A549 (cell line): ENCODE data around the gene ZNF398. TPM values are rescaled to one million over a fixed set of nuclear protein-coding genes. Genes with fewer than 3 reads are reported as not detected.
A peak's percentile ranks its signal among the peaks of the same experiment; 100 is the strongest.

Experiments
- ATAC-seq, 2 experiments: fragments of 200-7000 bp in 1 of 2; fragments of >200 bp in 1 of 2; cut with Nextera tagmentation in 1 of 2; cut with Tn5 transposase in 1 of 2; 3 replicates each; pipeline versions ENCODE4 v1.8.0 to v1.9.1; 2018 to 2020; ENCODE audit warnings: mild to moderate bottlenecking in 1 of 2, moderate library complexity in 1 of 2
- CTCF ChIA-PET: fragments of 300-600 bp; sonication (Branson Sonifier 250); formaldehyde crosslinking; extraction: SDS; loops from one replicate; lab custom pipeline; 2021; ENCODE audit warnings: antibody characterized with exemption, inconsistent platforms; lab: Yijun Ruan, JAX
- POLR2A ChIA-PET: fragments of 350-600 bp; formaldehyde crosslinking; extraction: SDS; loops from one replicate; lab custom pipeline; 2021; ENCODE audit warnings: antibody characterized with exemption, inconsistent platforms; lab: Yijun Ruan, JAX
- DNase-seq, 2 experiments: peaks; one replicate each; pipeline versions ENCODE4 v3.0.0 to v3.0.0-alpha.2; 2011 to 2016; ENCODE audit warnings: low read depth in 1 of 2, low spot score in 1 of 2
- FAIRE-seq: peaks from 2 replicates; lab custom pipeline; 2011; peaks lifted over from hg19 to GRCh38; lab: Jason Lieb, UNC
- H3K27ac ChIP-seq, 2 experiments: fragments of >200 bp; sonication (Bioruptor Twin); formaldehyde crosslinking; 3 replicates each; pipeline ENCODE4 v1.5.1; 2016 to 2017
- H3K4me1 ChIP-seq: fragments of >200 bp; sonication (Bioruptor Twin); formaldehyde crosslinking; 3 replicates; pipeline ENCODE4 v1.6.1; 2016
- H3K4me2 ChIP-seq: fragments of >200 bp; sonication (Bioruptor Twin); formaldehyde crosslinking; 3 replicates; pipeline ENCODE4 v1.6.1; 2016
- H3K4me3 ChIP-seq: fragments of >200 bp; sonication (Bioruptor Twin); formaldehyde crosslinking; 3 replicates; pipeline ENCODE4 v1.5.1; 2016
- H3K9me3 ChIP-seq: fragments of >200 bp; sonication (Bioruptor Twin); formaldehyde crosslinking; 3 replicates; pipeline ENCODE4 v1.6.1; 2016
- CBX2 ChIP-seq: fragments of 200-600 bp; sonication (generic); IDR thresholded peaks from 2 replicates; pipeline ENCODE4 v1.6.1; 2016; ENCODE audit warnings: low read depth, mild to moderate bottlenecking, borderline replicate concordance
- CBX8 ChIP-seq: fragments of 200-600 bp; sonication (generic); IDR thresholded peaks from 2 replicates; pipeline ENCODE4 v1.6.1; 2016
- CEBPB ChIP-seq, 2 experiments: fragments of >200 bp in 1 of 2; sonication (Bioruptor Twin) in 1 of 2; formaldehyde crosslinking in 1 of 2; IDR thresholded peaks; 2 replicates each; pipeline ENCODE4 v1.6.1; 2012 to 2016
- CHD2 ChIP-seq: fragments of 150-350 bp; IDR thresholded peaks from 2 replicates; pipeline ENCODE4 v1.6.1; 2014; ENCODE audit warnings: low read length; ENCODE audit not compliant: partially characterized antibody
- CHD4 ChIP-seq: fragments of 200-600 bp; sonication (generic); IDR thresholded peaks from 2 replicates; pipeline ENCODE4 v1.6.1; 2016; ENCODE audit warnings: antibody characterized with exemption, mild to moderate bottlenecking, borderline replicate concordance
- ELK1 ChIP-seq: fragments of 150-350 bp; IDR thresholded peaks from 2 replicates; pipeline ENCODE4 v1.6.1; 2014; ENCODE audit warnings: low read depth, mild to moderate bottlenecking, low read length
- FOSB ChIP-seq: fragments of 250-450 bp; sonication (Bioruptor Pico); IDR thresholded peaks from 2 replicates; pipeline ENCODE4 v1.5.0; 2020; ENCODE audit warnings: mild to moderate bottlenecking, moderate library complexity
- FOSL2 ChIP-seq, 2 experiments: fragments of 450-650 bp in 1 of 2; fragments of >200 bp in 1 of 2; sonication (Bioruptor Twin) in 1 of 2; formaldehyde crosslinking; IDR thresholded peaks; 2 replicates each; pipeline versions ENCODE4 v1.5.0 to v1.6.1; 2016 to 2020; ENCODE audit warnings: mild to moderate bottlenecking in 1 of 2, moderate library complexity in 1 of 2
- FOXS1 ChIP-seq: fragments of 250-450 bp; sonication (Bioruptor Pico); IDR thresholded peaks from 2 replicates; pipeline ENCODE4 v1.5.0; 2020; ENCODE audit warnings: mild to moderate bottlenecking, moderate library complexity
- HES2 ChIP-seq: fragments of >200 bp; sonication (Bioruptor Twin); formaldehyde crosslinking; IDR thresholded peaks from 2 replicates; pipeline ENCODE4 v1.6.1; 2016
- HEYL ChIP-seq: fragments of 250-450 bp; sonication (Bioruptor Pico); IDR thresholded peaks from 2 replicates; pipeline ENCODE4 v1.8.0; 2021; ENCODE audit warnings: mild to moderate bottlenecking, moderate library complexity
- MAFK ChIP-seq: fragments of 450-650 bp; IDR thresholded peaks from 2 replicates; pipeline ENCODE4 v1.6.1; 2014; ENCODE audit not compliant: partially characterized antibody
- NFE2L2 ChIP-seq: fragments of 150-350 bp; conservative IDR thresholded peaks from 2 replicates; pipeline ENCODE4 v1.6.1; 2014; ENCODE audit warnings: low read length
- NR3C1 ChIP-seq: fragments of >200 bp; sonication (Bioruptor Twin); formaldehyde crosslinking; IDR thresholded peaks from 3 replicates; pipeline ENCODE4 v1.6.1; 2017
- POLR2AphosphoS2 ChIP-seq: conservative IDR thresholded peaks from 2 replicates; pipeline ENCODE4 v1.6.1; 2012; ENCODE audit warnings: low read length, improper control_type of control experiment, inconsistent platforms
- RCOR1 ChIP-seq: fragments of 150-350 bp; IDR thresholded peaks from 2 replicates; pipeline ENCODE4 v1.6.1; 2014; ENCODE audit warnings: antibody characterized with exemption, low read length, low read depth
- RFX5 ChIP-seq: fragments of 450-650 bp; IDR thresholded peaks from 2 replicates; pipeline ENCODE4 v1.7.1; 2014; ENCODE audit warnings: antibody characterized with exemption, mild to moderate bottlenecking, moderate library complexity
- ZC3H11A ChIP-seq: fragments of 450-650 bp; IDR thresholded peaks from 2 replicates; pipeline ENCODE4 v1.6.1; 2014; ENCODE audit warnings: antibody characterized with exemption, mild to moderate bottlenecking
- WGBS: methylation state at CpG from one replicate; pipeline ENCODE4 v1.1.6; 2017; ENCODE audit errors: missing lambda C conversion rate; 5-methylcytosine and 5-hydroxymethylcytosine counted together
- polyA plus RNA-seq, 4 experiments: library from polyadenylated mRNA; depleted of rRNA in 3 of 4; stranded (reverse); fragments of >200 nt; fragmentation: RNase III in 1 of 4; extraction: RNeasy Plus Mini Kit Qiagen cat#74134 plus additional on column Dnase treatment in 1 of 4; gene quantifications; 2 replicates in 3 of 4; 3 replicates in 1 of 4; pipeline ENCODE4 v1.2.3, GENCODE V29; 2011 to 2017

The ZNF398 gene
- polyA plus RNA-seq, 2 of the 4 experiments (the other 2 are of a cell fraction), result 6.6 to 8.1 TPM

GRCh38 chr7:149217570-149217969 is 70.3 kb downstream of the ZNF398 start:
- FAIRE-seq (no peak), ATAC-seq (no peak), DNase-seq (no peak)
- H3K4me3 ChIP-seq, result no peak overlapping the region
- H3K4me2 ChIP-seq, result no peak overlapping the region
- TF ChIP-seq CHD4 (no peak), POLR2AphosphoS2 (no peak), NR3C1 (no peak)
- peaks cover 5% of the 10 kb centered on the region; the same call in 1 of the 3 replicates for H3K4me1 ChIP-seq
- H3K9me3 ChIP-seq, result no peaks in the 10 kb centered on the region
- ChIA-PET CTCF (interaction anchor here (2.4 kb wide), 1 partner anchor 22 kb away, joined by 8 read pairs; the partner anchor contains the start of gene ZNF282), POLR2A (no interaction called here)
- WGBS, result 96% methylated on average over 6 of the region's 6 CpGs
- H3K27ac ChIP-seq, result no peak overlapping the region

GRCh38 chr7:149218469-149219420 is 71.5 kb downstream of the ZNF398 start:
- no peak for ATAC-seq
- FAIRE-seq, result no peak

GRCh38 chr7:149220534-149220933 is 73.3 kb downstream of the ZNF398 start:
- no peak for FAIRE-seq

More at GRCh38 chr7:149218469-149219420, 71.5 kb downstream of the ZNF398 start:
- ChIA-PET POLR2A (interaction anchor here (0.7 kb wide), 1 partner anchor 10 kb away, joined by 3 read pairs; no protein-coding TSS in a partner anchor), CTCF (interaction anchor here (0.8 to 2.4 kb wide), 5 partner anchors 11 to 93 kb away, joined by 3 to 8 read pairs (median 3); partner anchors contain the start of genes ZNF282, ZNF398 and ZNF425)
- Histone ChIP-seq H3K4me1 (peaks cover 5% of the 10 kb centered on the region; the same call in 1 of the 3 replicates), H3K4me3 (no peak overlapping the region), H3K4me2 (no peak overlapping the region), H3K9me3 (no peaks in the 10 kb centered on the region), H3K27ac (no peak overlapping the region)
- DNase-seq, result no peak
- 88% methylated on average over 10 of the region's 10 CpGs for WGBS
- no peak for TF ChIP-seq FOXS1 (CRISPR knock-in tag)
- no peak for TF ChIP-seq RCOR1
- TF ChIP-seq FOSB (CRISPR knock-in tag), result no peak
- TF ChIP-seq CBX8, result no peak
- no peak for TF ChIP-seq HES2
- no peak for TF ChIP-seq MAFK
- TF ChIP-seq NFE2L2, result no peak
- TF ChIP-seq FOSL2 (IDR thresholded peaks at IDR 0.05), result no peak
- no peak for TF ChIP-seq FOSL2 (CRISPR knock-in tag; IDR thresholded peaks at IDR 0.05)

GRCh38 chr7:149223176-149223575 is 75.9 kb downstream of the ZNF398 start:
- no peak overlapping the region for H3K4me3 ChIP-seq
- H3K4me2 ChIP-seq, result no peak overlapping the region
- CTCF ChIA-PET, result interaction anchor here (0.6 kb wide), 1 partner anchor 72 kb away, joined by 3 read pairs; no protein-coding TSS in a partner anchor
- ATAC-seq (no peak), FAIRE-seq (no peak), DNase-seq (no peak)
- no peak overlapping the region for H3K27ac ChIP-seq
- H3K9me3 ChIP-seq, result no peaks in the 10 kb centered on the region
- H3K4me1 ChIP-seq, result peaks cover 5% of the 10 kb centered on the region; the same call in 1 of the 3 replicates
- TF ChIP-seq ELK1 (no peak), RFX5 (no peak), CBX2 (no peak), ZC3H11A (no peak), CHD2 (no peak)
- WGBS, result 96% methylated on average over 8 of the region's 8 CpGs
- POLR2A ChIA-PET, result no interaction called here

More at GRCh38 chr7:149220534-149220933, 73.3 kb downstream of the ZNF398 start:
- no peak overlapping the region for H3K4me2 ChIP-seq
- ATAC-seq (peak; percentile 12 to 33; a peak in 1 of 6 replicates), DNase-seq (no peak)
- H3K27ac ChIP-seq, result no peak overlapping the region
- CTCF ChIA-PET, result interaction anchor here (0.7 to 1.3 kb wide), 2 partner anchors 9 to 210 kb away, joined by 3 read pairs; no protein-coding TSS in a partner anchor
- H3K4me1 ChIP-seq, result peaks cover 5% of the 10 kb centered on the region; the same call in 1 of the 3 replicates
- 84% methylated on average over 6 of the region's 6 CpGs for WGBS
- POLR2A ChIA-PET, result no interaction called here
- no peaks in the 10 kb centered on the region for H3K9me3 ChIP-seq
- no peak overlapping the region for H3K4me3 ChIP-seq
- TF ChIP-seq HEYL (CRISPR knock-in tag) (no peak), CEBPB (IDR thresholded peaks at IDR 0.05) (peak; percentile 9 to 29; a peak in 1 of 4 replicates)
